Esophagus muscularis mucosa (tissue), 4 donors: ENCODE data around the gene TBC1D22A. TPM values are rescaled to one million over a fixed set of nuclear protein-coding genes. Genes with fewer than 3 reads are reported as not detected.

Source experiments
- DNase-seq: peaks from one replicate; pipeline ENCODE4 v3.0.0-alpha.2; 2017; ENCODE audit errors: extremely low spot score
- H3K27ac ChIP-seq, 4 donors: fragments of 200-600 bp; sonication (generic); replicated peaks in 1 of 4; 1 replicate in 3 of 4; 2 replicates in 1 of 4; pipeline ENCODE4 v1.5.1; 2016 to 2019; ENCODE audit warnings: mild to moderate bottlenecking in 1 of 4
- H3K27me3 ChIP-seq, 4 donors: fragments of 200-600 bp; sonication (generic); one replicate each; pipeline versions ENCODE4 v1.5.1 to v1.6.0; 2016 to 2019
- H3K36me3 ChIP-seq, 4 donors: fragments of 200-600 bp; sonication (generic); one replicate each; pipeline ENCODE4 v1.5.1; 2016 to 2019
- H3K4me1 ChIP-seq, 4 donors: fragments of 200-600 bp; sonication (generic); one replicate each; pipeline ENCODE4 v1.5.1; 2016 to 2019
- H3K4me3 ChIP-seq, 4 donors: fragments of 200-600 bp; sonication (generic); 1 replicate in 2 of 4; 2 replicates in 2 of 4; pipeline ENCODE4 v1.5.1; 2016 to 2019; ENCODE audit warnings: mild to moderate bottlenecking in 4 of 4, moderate library complexity in 1 of 4
- H3K9me3 ChIP-seq, 4 donors: fragments of 200-600 bp; sonication (generic); 1 replicate in 3 of 4; 2 replicates in 1 of 4; pipeline ENCODE4 v1.5.1; 2016 to 2019
- EP300 ChIP-seq: sonication (generic); formaldehyde crosslinking; IDR thresholded peaks from one replicate; pipeline ENCODE4 v1.6.1; 2017; ENCODE audit warnings: antibody characterized with exemption
- POLR2A ChIP-seq: fragments of 450-650 bp; IDR thresholded peaks from one replicate; pipeline ENCODE4 v1.6.1; 2017; ENCODE audit warnings: antibody characterized with exemption, moderate library complexity, mild to moderate bottlenecking, low read depth
- POLR2AphosphoS5 ChIP-seq, 2 donors: sonication (generic); formaldehyde crosslinking; IDR thresholded peaks; one replicate each; pipeline ENCODE4 v1.6.1; 2017; ENCODE audit warnings: antibody characterized with exemption in 2 of 2
- WGBS: methylation state at CpG from one replicate; pipeline ENCODE4 v1.1.5; 2018; 5-methylcytosine and 5-hydroxymethylcytosine counted together
- intact Hi-C: fragments of 100-400 bp; cut with DNase I; formaldehyde crosslinking; loops from one replicate; pipeline ENCODE4 v1.15.1; 2023
- total RNA-seq, 4 donors: library from RNA; depleted of rRNA; stranded (reverse); fragments of >200 nt; gene quantifications; one replicate each; pipeline versions ENCODE4 v1.1.0 to v1.2.1, GENCODE V29; 2016
- TF ChIP-seq, protein P1 (sequence below), 3 experiments: fragments of 200-600 bp in 2 of 3; fragments of 450-650 bp in 1 of 3; sonication (generic) in 2 of 3; IDR thresholded peaks; one replicate each; pipeline ENCODE4 v1.5.1; 2017 to 2019; ENCODE audit warnings: antibody characterized with exemption in 3 of 3, mild to moderate bottlenecking in 2 of 3, moderate library complexity in 1 of 3

Gene TBC1D22A
- total RNA-seq, 4 donors from 2014 or later = 15.2 to 20.7 (median 18.8) TPM

DNA sequence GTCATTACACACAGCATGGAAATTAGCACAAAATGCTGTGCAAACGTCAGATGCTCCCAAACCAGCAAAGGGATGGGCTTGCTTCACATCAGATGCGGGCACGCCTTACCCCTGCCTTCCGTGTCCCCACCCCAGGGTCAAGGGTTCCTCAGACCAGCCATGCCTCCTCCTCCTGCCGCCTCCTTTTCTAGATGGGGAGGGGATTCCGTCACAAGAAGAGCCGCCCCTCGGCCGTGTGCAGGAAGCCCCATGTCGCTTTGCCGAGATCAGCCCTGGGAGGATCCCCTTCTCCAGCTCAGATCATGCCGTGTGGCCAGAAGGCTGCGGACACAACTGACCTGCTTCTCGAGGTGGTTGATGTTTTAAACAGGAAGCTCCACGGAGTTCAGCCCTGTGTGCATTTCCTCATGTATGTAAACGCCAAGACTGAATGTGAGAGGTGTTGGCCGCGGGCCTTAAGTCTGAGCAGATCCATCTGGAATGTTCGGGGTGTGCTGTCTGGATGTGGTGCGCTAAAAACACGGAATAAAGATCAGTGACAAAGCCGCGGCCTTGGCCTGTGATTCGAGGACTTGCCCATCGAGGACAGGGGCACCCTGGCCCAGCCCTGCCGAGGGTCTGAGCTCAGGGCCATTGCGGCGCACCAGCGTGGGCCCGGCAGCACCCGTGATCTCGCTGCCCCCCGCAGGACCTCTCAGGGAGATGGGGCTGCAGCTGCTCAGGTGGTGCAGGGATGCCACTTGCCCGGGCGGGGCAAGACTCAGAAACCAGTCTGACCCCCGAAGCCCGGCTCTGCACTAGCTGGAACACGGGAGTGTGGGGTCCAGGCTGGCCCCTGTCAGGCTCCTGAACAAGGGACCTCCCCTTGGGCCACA is 412.9 kb downstream of the TBC1D22A start:
- Histone ChIP-seq H3K27ac (peak overlapping the region in 2 of 4 donors; percentile 40 to 43), H3K4me1 (peaks cover 0 to 8% (median 4%) of the 10 kb centered on the region in 4 donors), H3K9me3 (no peaks in the 10 kb centered on the region), H3K36me3 (peaks cover 3 to 38% (median 18%) of the 10 kb centered on the region in 4 donors), H3K4me3 (no peak overlapping the region), H3K27me3 (no peaks in the 10 kb centered on the region)
- DNase-seq = no peak
- WGBS = 75% methylated on average over 33 of the region's 38 CpGs
- TF ChIP-seq EP300 = no peak
- TF ChIP-seq POLR2A = no peak
- peak in 1 of 2 donors; percentile 39 for TF ChIP-seq POLR2AphosphoS5 (IDR thresholded peaks at IDR 0.05)
- intact Hi-C loops = no loop called here

DNA sequence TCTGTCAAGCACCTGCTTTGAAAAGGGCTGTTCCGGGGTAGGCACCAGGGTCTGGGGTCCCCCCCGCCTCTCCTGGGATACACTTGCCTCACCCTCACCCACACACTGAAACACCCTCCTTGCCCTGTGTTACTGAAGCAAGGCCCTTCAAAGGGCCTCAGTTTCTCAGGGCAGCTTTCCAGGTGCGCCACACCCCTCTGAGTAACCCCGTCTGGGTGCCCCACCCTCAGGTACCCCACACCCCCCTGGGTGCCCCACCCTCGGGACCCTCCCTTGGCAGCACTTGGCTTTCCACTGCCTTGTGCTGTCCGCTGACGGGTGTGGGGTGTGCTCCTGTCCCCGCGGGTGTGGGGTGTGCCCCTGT is 413.6 kb downstream of the TBC1D22A start:
- TF ChIP-seq, protein P1, sequence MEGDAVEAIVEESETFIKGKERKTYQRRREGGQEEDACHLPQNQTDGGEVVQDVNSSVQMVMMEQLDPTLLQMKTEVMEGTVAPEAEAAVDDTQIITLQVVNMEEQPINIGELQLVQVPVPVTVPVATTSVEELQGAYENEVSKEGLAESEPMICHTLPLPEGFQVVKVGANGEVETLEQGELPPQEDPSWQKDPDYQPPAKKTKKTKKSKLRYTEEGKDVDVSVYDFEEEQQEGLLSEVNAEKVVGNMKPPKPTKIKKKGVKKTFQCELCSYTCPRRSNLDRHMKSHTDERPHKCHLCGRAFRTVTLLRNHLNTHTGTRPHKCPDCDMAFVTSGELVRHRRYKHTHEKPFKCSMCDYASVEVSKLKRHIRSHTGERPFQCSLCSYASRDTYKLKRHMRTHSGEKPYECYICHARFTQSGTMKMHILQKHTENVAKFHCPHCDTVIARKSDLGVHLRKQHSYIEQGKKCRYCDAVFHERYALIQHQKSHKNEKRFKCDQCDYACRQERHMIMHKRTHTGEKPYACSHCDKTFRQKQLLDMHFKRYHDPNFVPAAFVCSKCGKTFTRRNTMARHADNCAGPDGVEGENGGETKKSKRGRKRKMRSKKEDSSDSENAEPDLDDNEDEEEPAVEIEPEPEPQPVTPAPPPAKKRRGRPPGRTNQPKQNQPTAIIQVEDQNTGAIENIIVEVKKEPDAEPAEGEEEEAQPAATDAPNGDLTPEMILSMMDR (IDR thresholded peaks at IDR 0.05) = no peak
- TF ChIP-seq EP300 = no peak
- TF ChIP-seq POLR2AphosphoS5 (IDR thresholded peaks at IDR 0.05) = no peak
- TF ChIP-seq POLR2A = no peak
- no peak overlapping the region for H3K27ac ChIP-seq
- H3K4me1 ChIP-seq = peaks cover 0 to 8% (median 4%) of the 10 kb centered on the region in 4 donors
- WGBS = 87% methylated on average over 4 of the region's 9 CpGs
- DNase-seq = no peak
- no peaks in the 10 kb centered on the region for H3K27me3 ChIP-seq
- peaks cover 0 to 32% (median 16%) of the 10 kb centered on the region in 4 donors for H3K36me3 ChIP-seq
- H3K9me3 ChIP-seq = no peaks in the 10 kb centered on the region
- H3K4me3 ChIP-seq = no peak overlapping the region
- intact Hi-C loops = no loop called here

DNA sequence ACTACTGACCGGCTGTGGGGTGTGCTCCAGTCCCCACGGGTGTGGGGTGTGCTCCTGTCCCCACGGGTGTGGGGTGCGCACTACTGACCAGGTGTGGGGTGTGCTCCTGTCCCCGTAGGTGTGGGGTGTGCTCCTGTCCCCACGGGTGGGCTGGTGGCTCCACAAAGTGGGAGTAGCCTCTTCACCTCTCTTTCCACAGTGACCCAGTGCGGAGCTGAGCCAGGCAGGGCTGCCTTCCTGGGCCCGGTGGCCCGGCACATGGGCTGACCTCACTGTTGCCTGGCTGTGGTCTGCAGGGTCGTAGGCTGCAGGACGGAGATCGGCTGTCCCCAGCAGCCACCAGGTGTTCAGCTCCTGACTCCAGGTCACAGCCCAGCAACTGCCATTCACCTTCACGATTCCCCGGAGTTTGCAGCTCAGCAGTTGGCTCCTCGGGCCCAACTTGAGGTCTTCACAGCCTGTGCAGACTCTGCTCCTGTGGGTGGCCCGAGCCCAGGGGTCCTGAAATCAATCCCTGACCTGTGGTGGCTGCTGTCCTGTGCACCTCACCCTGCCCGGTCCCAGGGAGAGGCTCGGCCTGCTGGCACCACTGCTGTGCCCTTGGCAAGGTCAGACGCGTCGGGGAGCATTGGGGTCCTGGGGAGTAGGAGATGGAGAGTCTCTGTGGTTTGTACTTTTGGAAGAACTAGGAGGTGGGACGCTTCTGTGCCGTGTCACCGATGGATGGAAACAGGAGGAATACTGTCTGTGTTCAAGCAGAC is 414.3 kb downstream of the TBC1D22A start:
- H3K27ac ChIP-seq = no peak overlapping the region
- H3K27me3 ChIP-seq = no peaks in the 10 kb centered on the region
- TF ChIP-seq EP300 (no peak), POLR2AphosphoS5 (IDR thresholded peaks at IDR 0.05) (no peak), POLR2A (no peak)
- TF ChIP-seq, protein P1 (IDR thresholded peaks at IDR 0.05) = no peak
- no peak overlapping the region for H3K4me3 ChIP-seq
- H3K9me3 ChIP-seq = no peaks in the 10 kb centered on the region
- intact Hi-C loops = no loop called here
- WGBS = 98% methylated on average over 15 of the region's 24 CpGs
- no peak for DNase-seq
- H3K4me1 ChIP-seq = peaks cover 0 to 8% (median 4%) of the 10 kb centered on the region in 4 donors
- peaks cover 0 to 31% (median 16%) of the 10 kb centered on the region in 4 donors for H3K36me3 ChIP-seq

DNA sequence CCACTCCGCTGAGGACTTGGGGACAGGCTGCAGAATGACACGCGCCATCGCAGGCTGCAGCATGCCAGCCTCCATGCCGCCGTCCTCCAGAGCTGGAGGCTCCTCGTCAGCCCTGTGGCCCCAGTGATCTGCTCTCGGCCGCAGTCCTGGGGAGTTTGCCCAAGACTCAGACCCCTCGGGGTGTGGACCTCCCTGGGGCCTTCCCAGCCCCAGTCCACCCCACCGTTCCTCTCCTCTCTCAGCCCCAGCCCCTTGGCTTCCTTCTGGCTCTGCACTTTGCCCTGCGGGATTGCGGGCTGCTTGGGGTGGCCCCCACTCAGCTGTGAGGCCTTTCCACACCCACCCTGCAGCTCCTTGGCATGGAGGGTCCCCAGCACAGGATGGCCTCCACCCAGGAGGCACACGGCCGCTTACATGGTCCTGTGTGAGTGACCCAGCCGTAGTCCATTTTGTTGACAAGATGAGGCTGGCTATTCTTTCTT is 414.9 kb downstream of the TBC1D22A start:
- DNase-seq = no peak
- 99% methylated on average over 16 of the region's 16 CpGs for WGBS
- intact Hi-C loops = no loop called here

More for the DNA sequence above, 414.9 kb downstream of the TBC1D22A start:
- Histone ChIP-seq H3K36me3 (peaks cover 0 to 31% (median 16%) of the 10 kb centered on the region in 4 donors), H3K9me3 (no peaks in the 10 kb centered on the region), H3K27ac (no peak overlapping the region), H3K4me1 (peaks cover 0 to 8% (median 4%) of the 10 kb centered on the region in 4 donors), H3K27me3 (no peaks in the 10 kb centered on the region), H3K4me3 (no peak overlapping the region)
- TF ChIP-seq, protein P1 (IDR thresholded peaks at IDR 0.05) = no peak
- TF ChIP-seq POLR2AphosphoS5 (IDR thresholded peaks at IDR 0.05) (no peak), EP300 (no peak), POLR2A (no peak)
